ENCODE results near the gene MTNR1A.

Gene MTNR1A

DNA sequence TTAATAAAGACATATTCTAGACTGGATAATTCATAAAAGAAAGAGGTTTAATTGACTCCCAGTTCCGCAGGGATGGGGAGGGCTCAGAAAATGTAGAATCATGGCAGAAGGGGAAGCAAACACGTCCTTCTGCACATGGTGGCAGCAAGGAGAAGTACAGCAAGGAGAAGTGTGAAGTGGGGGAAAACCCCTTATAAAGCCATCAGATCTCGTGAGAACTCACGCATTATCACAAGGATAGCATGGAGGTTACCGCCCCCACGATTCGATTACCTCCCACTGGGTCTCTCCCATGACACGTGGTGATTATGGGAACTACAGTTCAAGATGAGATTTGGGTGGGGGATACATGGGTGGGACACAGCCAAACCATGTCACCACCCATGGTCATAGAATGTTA is 58.3 kb downstream of the MTNR1A start:
- no peak overlapping the region for H3K27ac ChIP-seq (ENCODE audit: low read length)
- no peaks in the 10 kb centered on the region for H3K4me1 ChIP-seq (ENCODE audit: control insufficient read depth, insufficient read depth, low read length)
- no peaks in the 10 kb centered on the region for H3K36me3 ChIP-seq (ENCODE audit: control insufficient read depth in 2 of 2, insufficient read depth in 2 of 2, low read length in 2 of 2)
- H3K9ac ChIP-seq (ENCODE audit: low read length in 2 of 2), result no peak overlapping the region
- peaks cover 0 to 9% of the 10 kb centered on the region in 2 donors for H3K9me3 ChIP-seq (ENCODE audit: control insufficient read depth in 2 of 2, low read length in 2 of 2)
- no peaks in the 10 kb centered on the region for H3K27me3 ChIP-seq (ENCODE audit: control insufficient read depth in 1 of 2, insufficient read depth in 2 of 2, low read length in 2 of 2)
- H3K4me3 ChIP-seq (ENCODE audit: low read length in 2 of 2), result no peak overlapping the region

GRCh38 chr4:186494496-186494895 is 60.9 kb downstream of the MTNR1A start:
- H3K9me3 ChIP-seq (ENCODE audit: control insufficient read depth in 2 of 2, low read length in 2 of 2), result peaks cover 0 to 9% of the 10 kb centered on the region in 2 donors
- no peaks in the 10 kb centered on the region for H3K4me1 ChIP-seq (ENCODE audit: control insufficient read depth, insufficient read depth, low read length)
- no peak overlapping the region for H3K9ac ChIP-seq (ENCODE audit: low read length in 2 of 2)
- H3K27ac ChIP-seq (ENCODE audit: low read length), result no peak overlapping the region
- H3K36me3 ChIP-seq (ENCODE audit: control insufficient read depth in 2 of 2, insufficient read depth in 2 of 2, low read length in 2 of 2), result no peaks in the 10 kb centered on the region
- no peaks in the 10 kb centered on the region for H3K27me3 ChIP-seq (ENCODE audit: control insufficient read depth in 1 of 2, insufficient read depth in 2 of 2, low read length in 2 of 2)
- no peak overlapping the region for H3K4me3 ChIP-seq (ENCODE audit: low read length in 2 of 2)

- no peaks in the 10 kb centered on the region for H3K36me3 ChIP-seq (ENCODE audit: control insufficient read depth in 2 of 2, insufficient read depth in 2 of 2, low read length in 2 of 2)
- peaks cover 0 to 4% of the 10 kb centered on the region in 2 donors for H3K27me3 ChIP-seq (ENCODE audit: control insufficient read depth in 1 of 2, insufficient read depth in 2 of 2, low read length in 2 of 2)
- H3K4me1 ChIP-seq (ENCODE audit: control insufficient read depth, insufficient read depth, low read length), result peaks cover 7% of the 10 kb centered on the region
- H3K27ac ChIP-seq (ENCODE audit: low read length), result no peak overlapping the region
- H3K9ac ChIP-seq (ENCODE audit: low read length in 2 of 2), result no peak overlapping the region
- no peak overlapping the region for H3K4me3 ChIP-seq (ENCODE audit: low read length in 2 of 2)
- peaks cover 0 to 3% of the 10 kb centered on the region in 2 donors for H3K9me3 ChIP-seq (ENCODE audit: control insufficient read depth in 2 of 2, low read length in 2 of 2)
Observed at GRCh38 chr4:186487726-186488125, 67.6 kb downstream of the MTNR1A start.

- no peaks in the 10 kb centered on the region for H3K36me3 ChIP-seq (ENCODE audit: control insufficient read depth in 2 of 2, insufficient read depth in 2 of 2, low read length in 2 of 2)
- peaks cover 7% of the 10 kb centered on the region for H3K4me1 ChIP-seq (ENCODE audit: control insufficient read depth, insufficient read depth, low read length)
- H3K9ac ChIP-seq (ENCODE audit: low read length in 2 of 2), result no peak overlapping the region
- no peaks in the 10 kb centered on the region for H3K9me3 ChIP-seq (ENCODE audit: control insufficient read depth in 2 of 2, low read length in 2 of 2)
- H3K4me3 ChIP-seq (ENCODE audit: low read length in 2 of 2), result peak overlapping the region; percentile 58 to 66
- peaks cover 0 to 7% of the 10 kb centered on the region in 2 donors for H3K27me3 ChIP-seq (ENCODE audit: control insufficient read depth in 1 of 2, insufficient read depth in 2 of 2, low read length in 2 of 2)
- no peak overlapping the region for H3K27ac ChIP-seq (ENCODE audit: low read length)
Observed at GRCh38 chr4:186486172-186486571, 69.2 kb downstream of the MTNR1A start.

GRCh38 chr4:186485561-186486062 is 69.8 kb downstream of the MTNR1A start:
- Histone ChIP-seq H3K9ac (ENCODE audit: low read length in 2 of 2) (no peak overlapping the region), H3K27me3 (ENCODE audit: control insufficient read depth in 1 of 2, insufficient read depth in 2 of 2, low read length in 2 of 2) (peaks cover 0 to 7% of the 10 kb centered on the region in 2 donors), H3K4me1 (ENCODE audit: control insufficient read depth, insufficient read depth, low read length) (peaks cover 7% of the 10 kb centered on the region), H3K4me3 (ENCODE audit: low read length in 2 of 2) (peak overlapping the region; percentile 66 to 69), H3K9me3 (ENCODE audit: control insufficient read depth in 2 of 2, low read length in 2 of 2) (no peaks in the 10 kb centered on the region), H3K36me3 (ENCODE audit: control insufficient read depth in 2 of 2, insufficient read depth in 2 of 2, low read length in 2 of 2) (no peaks in the 10 kb centered on the region), H3K27ac (ENCODE audit: low read length) (no peak overlapping the region)

- Histone ChIP-seq H3K9me3 (ENCODE audit: control insufficient read depth in 2 of 2, low read length in 2 of 2) (no peaks in the 10 kb centered on the region), H3K27me3 (ENCODE audit: control insufficient read depth in 1 of 2, insufficient read depth in 2 of 2, low read length in 2 of 2) (peaks cover 0 to 7% of the 10 kb centered on the region in 2 donors), H3K9ac (ENCODE audit: low read length in 2 of 2) (no peak overlapping the region), H3K4me1 (ENCODE audit: control insufficient read depth, insufficient read depth, low read length) (peaks cover 7% of the 10 kb centered on the region), H3K27ac (ENCODE audit: low read length) (no peak overlapping the region), H3K4me3 (ENCODE audit: low read length in 2 of 2) (peak overlapping the region; percentile 66 to 69), H3K36me3 (ENCODE audit: control insufficient read depth in 2 of 2, insufficient read depth in 2 of 2, low read length in 2 of 2) (no peaks in the 10 kb centered on the region)
Observed at GRCh38 chr4:186485150-186485549, 70.2 kb downstream of the MTNR1A start.

- Histone ChIP-seq H3K27me3 (ENCODE audit: control insufficient read depth in 1 of 2, insufficient read depth in 2 of 2, low read length in 2 of 2) (peaks cover 0 to 7% of the 10 kb centered on the region in 2 donors), H3K9me3 (ENCODE audit: control insufficient read depth in 2 of 2, low read length in 2 of 2) (no peaks in the 10 kb centered on the region)
Observed at GRCh38 chr4:186483656-186484055, 71.7 kb downstream of the MTNR1A start.

More at GRCh38 chr4:186483656-186484055, 71.7 kb downstream of the MTNR1A start:
- Histone ChIP-seq H3K27ac (ENCODE audit: low read length) (no peak overlapping the region), H3K9ac (ENCODE audit: low read length in 2 of 2) (no peak overlapping the region), H3K4me3 (ENCODE audit: low read length in 2 of 2) (no peak overlapping the region), H3K4me1 (ENCODE audit: control insufficient read depth, insufficient read depth, low read length) (peaks cover 7% of the 10 kb centered on the region), H3K36me3 (ENCODE audit: control insufficient read depth in 2 of 2, insufficient read depth in 2 of 2, low read length in 2 of 2) (no peaks in the 10 kb centered on the region)
